Smooth muscle cell (in vitro differentiated cells): ENCODE data around the gene ARHGEF4. TPM values are rescaled to one million over a fixed set of nuclear protein-coding genes. Genes with fewer than 3 reads are reported as not detected.

ENCODE experiments used
- DNase-seq: peaks from one replicate; lab custom pipeline; 2025; ENCODE audit not compliant: unreplicated experiment; lab: John Stamatoyannopoulos, UW
- H2AFZ ChIP-seq: fragments of 200-600 bp; sonication (generic); 2 replicates; pipeline ENCODE4 v1.6.0; 2016; ENCODE audit warnings: antibody characterized with exemption, low read depth, mild to moderate bottlenecking
- H3F3A ChIP-seq: fragments of 200-600 bp; sonication (generic); 2 replicates; pipeline ENCODE4 v1.6.0; 2017; ENCODE audit warnings: antibody characterized with exemption, low read depth
- H3K27ac ChIP-seq: fragments of 200-600 bp; sonication (generic); 2 replicates; pipeline ENCODE4 v1.5.1; 2016; ENCODE audit warnings: low read depth, mild to moderate bottlenecking
- H3K27me3 ChIP-seq: fragments of 200-600 bp; sonication (generic); 2 replicates; pipeline ENCODE4 v1.6.1; 2016; ENCODE audit warnings: low read depth, mild to moderate bottlenecking
- H3K36me3 ChIP-seq: fragments of 200-600 bp; sonication (generic); 2 replicates; pipeline ENCODE4 v1.5.1; 2016; ENCODE audit warnings: low read depth
- H3K4me1 ChIP-seq: fragments of 200-600 bp; sonication (generic); 2 replicates; pipeline ENCODE4 v1.5.1; 2016; ENCODE audit warnings: low read depth
- H3K4me2 ChIP-seq: fragments of 200-600 bp; sonication (generic); 2 replicates; pipeline ENCODE4 v1.6.0; 2016; ENCODE audit warnings: mild to moderate bottlenecking
- H3K4me3 ChIP-seq: fragments of 200-600 bp; sonication (generic); 2 replicates; pipeline ENCODE4 v1.5.1; 2016; ENCODE audit warnings: mild to moderate bottlenecking
- H3K79me2 ChIP-seq: fragments of 200-600 bp; sonication (generic); 2 replicates; pipeline ENCODE4 v1.6.0; 2016; ENCODE audit warnings: low read depth, mild to moderate bottlenecking
- H3K9ac ChIP-seq: fragments of 200-600 bp; sonication (generic); 2 replicates; pipeline ENCODE4 v1.6.0; 2016; ENCODE audit warnings: low read depth
- H3K9me3 ChIP-seq: fragments of 200-600 bp; sonication (generic); replicated peaks from 2 replicates; pipeline ENCODE4 v1.5.1; 2016; ENCODE audit warnings: low read depth
- H4K20me1 ChIP-seq: fragments of 200-600 bp; sonication (generic); 2 replicates; pipeline ENCODE4 v1.6.0; 2016; ENCODE audit warnings: low read depth
- WGBS: methylation state at CpG from one replicate; pipeline ENCODE4 v1.1.7; 2016; ENCODE audit warnings: low lambda C conversion rate; 5-methylcytosine and 5-hydroxymethylcytosine counted together
- polyA plus RNA-seq: library from polyadenylated mRNA; unstranded; fragments of >200 nt; fragmentation: Nextera tagmentation; extraction: Ambion mirVana; gene quantifications from 2 replicates; pipeline ENCODE4 v1.2.1, GENCODE V29; 2016
- total RNA-seq: library from RNA; depleted of rRNA; stranded (reverse); fragments of >200 nt; gene quantifications from 2 replicates; pipeline ENCODE4 v1.2.3, GENCODE V29; 2014
- TF ChIP-seq, protein P1 (sequence below): fragments of 200-600 bp; sonication (generic); IDR thresholded peaks from 2 replicates; pipeline ENCODE4 v1.5.1; 2017; ENCODE audit warnings: borderline replicate concordance, mild to moderate bottlenecking, antibody characterized with exemption; ENCODE audit not compliant: insufficient read depth, poor library complexity, severe bottlenecking

ARHGEF4 gene
- total and polyA plus RNA-seq, 2 experiments from 2014 or later, result 14.9 to 16.0 TPM

- TF ChIP-seq, protein P1, sequence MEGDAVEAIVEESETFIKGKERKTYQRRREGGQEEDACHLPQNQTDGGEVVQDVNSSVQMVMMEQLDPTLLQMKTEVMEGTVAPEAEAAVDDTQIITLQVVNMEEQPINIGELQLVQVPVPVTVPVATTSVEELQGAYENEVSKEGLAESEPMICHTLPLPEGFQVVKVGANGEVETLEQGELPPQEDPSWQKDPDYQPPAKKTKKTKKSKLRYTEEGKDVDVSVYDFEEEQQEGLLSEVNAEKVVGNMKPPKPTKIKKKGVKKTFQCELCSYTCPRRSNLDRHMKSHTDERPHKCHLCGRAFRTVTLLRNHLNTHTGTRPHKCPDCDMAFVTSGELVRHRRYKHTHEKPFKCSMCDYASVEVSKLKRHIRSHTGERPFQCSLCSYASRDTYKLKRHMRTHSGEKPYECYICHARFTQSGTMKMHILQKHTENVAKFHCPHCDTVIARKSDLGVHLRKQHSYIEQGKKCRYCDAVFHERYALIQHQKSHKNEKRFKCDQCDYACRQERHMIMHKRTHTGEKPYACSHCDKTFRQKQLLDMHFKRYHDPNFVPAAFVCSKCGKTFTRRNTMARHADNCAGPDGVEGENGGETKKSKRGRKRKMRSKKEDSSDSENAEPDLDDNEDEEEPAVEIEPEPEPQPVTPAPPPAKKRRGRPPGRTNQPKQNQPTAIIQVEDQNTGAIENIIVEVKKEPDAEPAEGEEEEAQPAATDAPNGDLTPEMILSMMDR, result peak; percentile 25
- Histone ChIP-seq H3K9ac (no peak overlapping the region), H3K9me3 (no peaks in the 10 kb centered on the region), H3F3A (no peaks in the 10 kb centered on the region), H3K4me2 (peak overlapping the region; percentile 85), H3K36me3 (no peaks in the 10 kb centered on the region), H3K4me1 (peaks cover 20% of the 10 kb centered on the region), H3K27me3 (peaks cover 62% of the 10 kb centered on the region), H4K20me1 (no peaks in the 10 kb centered on the region), H3K79me2 (no peaks in the 10 kb centered on the region), H3K4me3 (peak overlapping the region; percentile 43), H3K27ac (no peak overlapping the region), H2AFZ (no peak overlapping the region)
- no peak for DNase-seq
- WGBS, result 7% methylated on average over 29 of the region's 84 CpGs
Observed at GRCh38 chr2:130963849-130964793, 127.4 kb downstream of the ARHGEF4 start.

DNA sequence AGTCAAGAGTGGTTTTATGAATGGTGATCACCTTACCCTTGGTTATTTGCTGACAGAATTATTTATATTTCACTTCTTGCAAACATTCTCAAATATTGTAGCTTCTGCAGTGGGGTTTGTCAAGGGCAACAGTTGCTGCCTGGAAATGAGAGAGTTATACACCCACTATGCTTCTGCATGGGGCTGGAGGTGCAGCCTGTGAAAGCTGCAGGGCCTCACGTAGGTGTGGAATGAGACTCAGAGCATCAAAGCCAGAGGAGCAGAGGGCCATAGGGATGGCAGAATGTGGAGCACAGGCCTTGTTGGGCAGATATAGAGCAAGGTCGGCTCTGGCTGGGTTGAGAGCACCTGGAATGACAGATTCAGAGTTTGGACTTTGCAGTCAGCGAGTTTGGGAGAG lies 128.2 kb downstream of the ARHGEF4 start:
- no peak overlapping the region for H3K9ac ChIP-seq
- TF ChIP-seq, protein P1, result no peak
- no peak overlapping the region for H2AFZ ChIP-seq
- no peaks in the 10 kb centered on the region for H3K79me2 ChIP-seq
- no peak overlapping the region for H3K27ac ChIP-seq
- no peak for DNase-seq
- no peak overlapping the region for H3K4me3 ChIP-seq
- WGBS, result 90% methylated on average over 3 of the region's 3 CpGs
- no peaks in the 10 kb centered on the region for H3K9me3 ChIP-seq
- H3K4me2 ChIP-seq, result no peak overlapping the region
- no peaks in the 10 kb centered on the region for H3F3A ChIP-seq
- H3K27me3 ChIP-seq, result peaks cover 62% of the 10 kb centered on the region
- no peaks in the 10 kb centered on the region for H4K20me1 ChIP-seq
- peaks cover 20% of the 10 kb centered on the region for H3K4me1 ChIP-seq
- H3K36me3 ChIP-seq, result no peaks in the 10 kb centered on the region

GRCh38 chr2:130966149-130966774 lies 129.5 kb downstream of the ARHGEF4 start:
- H3K79me2 ChIP-seq, result no peaks in the 10 kb centered on the region
- no peak for DNase-seq
- H3K27ac ChIP-seq, result no peak overlapping the region
- WGBS, result 50% methylated on average over 15 of the region's 15 CpGs
- TF ChIP-seq, protein P1, result no peak
- H3K4me3 ChIP-seq, result no peak overlapping the region
- no peaks in the 10 kb centered on the region for H3K9me3 ChIP-seq
- no peaks in the 10 kb centered on the region for H3F3A ChIP-seq
- H3K9ac ChIP-seq, result no peak overlapping the region
- H3K27me3 ChIP-seq, result peaks cover 54% of the 10 kb centered on the region
- H4K20me1 ChIP-seq, result no peaks in the 10 kb centered on the region
- no peaks in the 10 kb centered on the region for H3K36me3 ChIP-seq
- peaks cover 20% of the 10 kb centered on the region for H3K4me1 ChIP-seq
- H3K4me2 ChIP-seq, result no peak overlapping the region
- no peak overlapping the region for H2AFZ ChIP-seq
